ENCODE data around the gene LILRB3. TPM values are rescaled to one million over a fixed set of nuclear protein-coding genes. Genes with fewer than 3 reads are reported as not detected.

Gene LILRB3
- polyA plus RNA-seq, 1 experiment, result not detected

- no peak for DNase-seq (ENCODE audit: low read depth, low spot score)
Observed at GRCh38 chr19:54180691-54181091, 42.1 kb downstream of the LILRB3 start.

GRCh38 chr19:54179921-54180461, 42.8 kb downstream of the LILRB3 start:
- no peak overlapping the region for H3K27ac ChIP-seq (ENCODE audit: low read depth, low read length)

More at GRCh38 chr19:54180691-54181091, 42.1 kb downstream of the LILRB3 start:
- H3K9me3 ChIP-seq (ENCODE audit: control insufficient read depth, insufficient read depth, low read length), result no peaks in the 10 kb centered on the region
- POLR2A ChIA-PET, result no interaction called here
- H3K27ac ChIP-seq (ENCODE audit: low read depth, low read length), result no peak overlapping the region
- CTCF ChIA-PET, result interaction anchor here (1.1 to 1.8 kb wide), 2 partner anchors 11 to 12 kb away, joined by 4 to 6 read pairs; no protein-coding TSS in a partner anchor
- no peaks in the 10 kb centered on the region for H3K27me3 ChIP-seq (ENCODE audit: control insufficient read depth, insufficient read depth, low read length)
- TF ChIP-seq CTCF (IDR thresholded peaks at IDR 0.05; ENCODE audit: low read depth, low read length), result no peak
- H3K4me3 ChIP-seq (ENCODE audit: low read depth, low read length), result no peak overlapping the region

GRCh38 chr19:54179262-54179852, 43.5 kb downstream of the LILRB3 start:
- Histone ChIP-seq H3K9me3 (ENCODE audit: control insufficient read depth, insufficient read depth, low read length) (no peaks in the 10 kb centered on the region), H3K27me3 (ENCODE audit: control insufficient read depth, insufficient read depth, low read length) (no peaks in the 10 kb centered on the region), H3K27ac (ENCODE audit: low read depth, low read length) (no peak overlapping the region), H3K4me3 (ENCODE audit: low read depth, low read length) (no peak overlapping the region)
- POLR2A ChIA-PET, result interaction anchor here (0.8 to 0.9 kb wide), 2 partner anchors 12 to 22 kb away, joined by 3 to 4 read pairs; no protein-coding TSS in a partner anchor
- CTCF ChIA-PET, result interaction anchor here (0.6 to 1.3 kb wide), 3 partner anchors 9 to 48 kb away, joined by 3 to 4 read pairs (median 4); partner anchors contain the start of gene MBOAT7
- TF ChIP-seq CTCF (IDR thresholded peaks at IDR 0.05; ENCODE audit: low read depth, low read length), result no peak
- DNase-seq (ENCODE audit: low read depth, low spot score), result no peak

More at GRCh38 chr19:54179921-54180461, 42.8 kb downstream of the LILRB3 start:
- CTCF ChIA-PET, result interaction anchor here (0.6 to 1.8 kb wide), 4 partner anchors 9 to 48 kb away, joined by 3 to 6 read pairs (median 4); partner anchors contain the start of gene MBOAT7
- Histone ChIP-seq H3K9me3 (ENCODE audit: control insufficient read depth, insufficient read depth, low read length) (no peaks in the 10 kb centered on the region), H3K27me3 (ENCODE audit: control insufficient read depth, insufficient read depth, low read length) (no peaks in the 10 kb centered on the region), H3K4me3 (ENCODE audit: low read depth, low read length) (no peak overlapping the region)
- TF ChIP-seq CTCF (IDR thresholded peaks at IDR 0.05; ENCODE audit: low read depth, low read length), result peak; percentile 42
- POLR2A ChIA-PET, result interaction anchor here (0.8 to 0.9 kb wide), 2 partner anchors 12 to 21 kb away, joined by 3 to 4 read pairs; no protein-coding TSS in a partner anchor
- no peak for DNase-seq (ENCODE audit: low read depth, low spot score)

GRCh38 chr19:54178581-54179261, 44.1 kb downstream of the LILRB3 start:
- POLR2A ChIA-PET, result no interaction called here
- no peak overlapping the region for H3K4me3 ChIP-seq (ENCODE audit: low read depth, low read length)
- no peak for TF ChIP-seq CTCF (IDR thresholded peaks at IDR 0.05; ENCODE audit: low read depth, low read length)
- CTCF ChIA-PET, result interaction anchor here (1.3 kb wide), 1 partner anchor 11 kb away, joined by 4 read pairs; the partner anchor contains the start of gene MBOAT7
- H3K9me3 ChIP-seq (ENCODE audit: control insufficient read depth, insufficient read depth, low read length), result no peaks in the 10 kb centered on the region
- no peaks in the 10 kb centered on the region for H3K27me3 ChIP-seq (ENCODE audit: control insufficient read depth, insufficient read depth, low read length)
- no peak overlapping the region for H3K27ac ChIP-seq (ENCODE audit: low read depth, low read length)
- no peak for DNase-seq (ENCODE audit: low read depth, low spot score)

Measured in AG04450 (cell line).